ENCODE results near the gene SV2B. TPM values are rescaled to one million over a fixed set of nuclear protein-coding genes. Genes with fewer than 3 reads are reported as not detected.

SV2B gene
- total RNA-seq, 1 donor from 2014 or later, result 0.26 TPM

- Histone ChIP-seq H3K27me3 (ENCODE audit: control insufficient read depth, insufficient read depth, low read length) (no peaks in the 10 kb centered on the region), H3K4me3 (ENCODE audit: low read depth, low read length) (no peak overlapping the region), H3K36me3 (ENCODE audit: control insufficient read depth, insufficient read depth, low read length) (no peaks in the 10 kb centered on the region)
- DNase-seq (ENCODE audit: low read depth) (no peak), FAIRE-seq (peak; percentile 43)
- no peak for TF ChIP-seq CTCF (IDR thresholded peaks at IDR 0.05; ENCODE audit: insufficient read depth, low read length, severe bottlenecking)
Observed at GRCh38 chr15:91227117-91227516, 127.1 kb downstream of the SV2B start.

- Histone ChIP-seq H3K36me3 (ENCODE audit: control insufficient read depth, insufficient read depth, low read length) (no peaks in the 10 kb centered on the region), H3K4me3 (ENCODE audit: low read depth, low read length) (no peak overlapping the region), H3K27me3 (ENCODE audit: control insufficient read depth, insufficient read depth, low read length) (no peaks in the 10 kb centered on the region)
- FAIRE-seq (no peak), DNase-seq (ENCODE audit: low read depth) (no peak)
- no peak for TF ChIP-seq CTCF (IDR thresholded peaks at IDR 0.05; ENCODE audit: insufficient read depth, low read length, severe bottlenecking)
Observed at GRCh38 chr15:91227766-91228165, 127.7 kb downstream of the SV2B start.

- Histone ChIP-seq H3K27me3 (ENCODE audit: control insufficient read depth, insufficient read depth, low read length) (no peaks in the 10 kb centered on the region), H3K36me3 (ENCODE audit: control insufficient read depth, insufficient read depth, low read length) (no peaks in the 10 kb centered on the region), H3K4me3 (ENCODE audit: low read depth, low read length) (no peak overlapping the region)
- DNase-seq (ENCODE audit: low read depth) (no peak), FAIRE-seq (no peak)
- TF ChIP-seq CTCF (IDR thresholded peaks at IDR 0.05; ENCODE audit: insufficient read depth, low read length, severe bottlenecking), result no peak
Observed at GRCh38 chr15:91228383-91228782, 128.3 kb downstream of the SV2B start.

GRCh38 chr15:91228890-91229289, 128.8 kb downstream of the SV2B start:
- Histone ChIP-seq H3K27me3 (ENCODE audit: control insufficient read depth, insufficient read depth, low read length) (no peaks in the 10 kb centered on the region), H3K4me3 (ENCODE audit: low read depth, low read length) (no peak overlapping the region), H3K36me3 (ENCODE audit: control insufficient read depth, insufficient read depth, low read length) (no peaks in the 10 kb centered on the region)
- peak; percentile 36 for FAIRE-seq
- no peak for TF ChIP-seq CTCF (IDR thresholded peaks at IDR 0.05; ENCODE audit: insufficient read depth, low read length, severe bottlenecking)
- DNase-seq (ENCODE audit: low read depth), result no peak

- no peak for FAIRE-seq
- Histone ChIP-seq H3K36me3 (ENCODE audit: control insufficient read depth, insufficient read depth, low read length) (no peaks in the 10 kb centered on the region), H3K4me3 (ENCODE audit: low read depth, low read length) (no peak overlapping the region), H3K27me3 (ENCODE audit: control insufficient read depth, insufficient read depth, low read length) (no peaks in the 10 kb centered on the region)
- TF ChIP-seq CTCF (IDR thresholded peaks at IDR 0.05; ENCODE audit: insufficient read depth, low read length, severe bottlenecking), result no peak
- DNase-seq (ENCODE audit: low read depth), result no peak
Observed at GRCh38 chr15:91231703-91232102, 131.6 kb downstream of the SV2B start.

GRCh38 chr15:91234759-91235158, 134.7 kb downstream of the SV2B start:
- H3K4me3 ChIP-seq (ENCODE audit: low read depth, low read length), result no peak overlapping the region
- TF ChIP-seq CTCF (IDR thresholded peaks at IDR 0.05; ENCODE audit: insufficient read depth, low read length, severe bottlenecking), result no peak
- H3K36me3 ChIP-seq (ENCODE audit: control insufficient read depth, insufficient read depth, low read length), result no peaks in the 10 kb centered on the region
- DNase-seq (ENCODE audit: low read depth) (no peak), FAIRE-seq (no peak)
- no peaks in the 10 kb centered on the region for H3K27me3 ChIP-seq (ENCODE audit: control insufficient read depth, insufficient read depth, low read length)
